Stimulated activated naive CD4-positive, alpha-beta T cell (primary cell): ENCODE measurements around the gene IER5.

Experiments used
- DNase-seq, 6 experiments: peaks; one replicate each; lab custom pipeline; 2025; lab: John Stamatoyannopoulos, UW

The IER5 gene

DNA sequence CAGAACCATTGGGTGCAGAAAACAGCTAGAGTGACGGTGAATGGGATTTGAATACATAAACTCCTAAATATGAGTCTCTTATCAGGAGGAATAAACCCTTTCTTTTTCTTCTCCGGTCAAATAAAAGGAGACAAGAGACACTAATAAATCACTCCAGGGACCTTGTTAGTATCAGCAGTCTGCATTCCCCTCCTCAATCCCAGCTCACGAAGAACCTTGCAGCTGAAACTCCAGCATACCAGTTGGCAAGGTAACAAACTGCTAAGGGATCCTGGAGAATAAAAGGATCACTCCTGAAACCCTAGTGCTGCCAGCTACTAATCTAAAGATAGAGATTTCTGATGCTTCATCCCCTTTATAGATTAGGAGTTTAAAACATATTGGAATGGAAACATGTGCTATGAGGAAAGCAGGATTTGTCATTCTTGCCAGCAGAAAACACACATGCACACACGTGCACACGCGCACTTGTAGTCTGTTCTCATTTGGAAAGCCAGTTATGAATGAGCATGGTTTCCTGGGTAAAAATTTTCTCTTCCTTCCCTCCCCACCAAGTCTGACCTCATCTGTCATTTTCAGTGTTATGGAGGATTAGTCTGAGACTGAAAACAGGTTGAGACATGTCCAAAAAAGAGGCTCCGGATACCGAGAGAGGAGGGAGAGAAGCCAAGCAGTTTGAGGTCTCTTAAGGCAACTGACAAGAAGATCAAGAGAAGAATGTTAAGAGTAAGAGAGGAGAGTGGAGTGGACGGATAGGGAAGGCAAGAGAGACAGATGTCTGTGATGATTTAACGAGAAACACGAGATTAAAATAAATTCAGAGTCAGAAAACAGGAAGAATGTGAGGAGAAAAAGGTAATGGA lies 10.9 kb downstream of the IER5 start:
- DNase-seq = no peak

DNA sequence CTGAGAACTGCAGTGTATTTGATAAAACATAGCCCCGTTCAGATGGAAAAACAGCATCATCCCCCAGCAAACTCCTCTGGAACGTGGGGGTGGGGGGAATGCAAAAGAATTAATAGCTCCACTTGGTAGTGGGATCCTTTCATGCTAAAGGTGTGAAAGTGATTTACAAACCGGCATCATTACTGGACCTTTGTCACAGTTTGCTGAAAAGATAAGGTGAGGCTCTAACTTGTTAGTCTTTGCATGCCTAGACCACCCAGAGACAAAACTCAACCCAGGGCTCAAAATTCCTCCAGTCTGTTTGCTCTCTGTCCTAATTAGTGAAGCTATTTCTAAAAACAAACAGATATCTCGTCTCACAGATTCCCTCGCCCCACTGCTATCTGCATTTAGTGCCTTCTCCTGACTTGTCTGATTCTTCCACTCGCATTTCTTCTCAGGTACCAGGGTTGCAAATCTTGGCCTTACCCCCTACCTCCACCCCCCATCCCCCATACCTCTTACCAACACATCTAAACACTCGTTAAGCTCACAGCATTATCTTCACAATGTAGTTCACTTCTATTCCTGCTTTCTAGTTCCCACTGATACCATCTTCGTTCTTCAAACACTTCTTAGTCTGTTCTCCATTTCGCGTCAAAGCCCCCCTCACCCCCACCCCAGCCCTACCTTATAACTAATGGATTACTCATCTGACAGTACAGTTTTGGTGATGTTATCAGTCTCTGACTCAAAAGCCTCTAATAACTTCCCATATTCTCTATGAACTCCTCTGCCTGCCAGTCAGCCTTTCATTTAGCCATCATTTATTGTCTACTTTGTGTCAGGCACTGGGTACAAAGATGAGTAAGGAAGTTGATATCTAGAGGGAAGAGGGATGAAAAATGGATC lies 11.8 kb downstream of the IER5 start:
- DNase-seq = no peak

DNA sequence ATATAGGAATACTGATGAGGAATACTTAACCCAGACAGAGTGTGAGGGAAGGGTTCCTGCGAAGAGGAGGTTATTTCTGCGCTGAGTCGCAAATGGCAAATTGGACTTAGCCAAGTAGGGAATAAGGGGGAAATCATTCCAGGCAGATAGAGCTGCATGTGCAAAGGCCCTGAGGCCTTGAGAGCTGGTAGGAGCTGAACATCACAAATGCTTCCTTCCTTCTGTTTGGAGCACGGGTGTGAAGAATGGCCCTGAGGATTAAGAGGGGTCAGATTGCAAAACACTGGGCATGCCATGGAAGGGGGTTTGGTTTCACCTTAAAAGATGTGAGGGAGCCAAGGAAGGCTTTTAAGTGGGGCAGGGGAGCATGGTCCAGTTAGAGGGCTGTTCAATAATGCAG lies 12.4 kb downstream of the IER5 start:
- DNase-seq = no peak

DNA sequence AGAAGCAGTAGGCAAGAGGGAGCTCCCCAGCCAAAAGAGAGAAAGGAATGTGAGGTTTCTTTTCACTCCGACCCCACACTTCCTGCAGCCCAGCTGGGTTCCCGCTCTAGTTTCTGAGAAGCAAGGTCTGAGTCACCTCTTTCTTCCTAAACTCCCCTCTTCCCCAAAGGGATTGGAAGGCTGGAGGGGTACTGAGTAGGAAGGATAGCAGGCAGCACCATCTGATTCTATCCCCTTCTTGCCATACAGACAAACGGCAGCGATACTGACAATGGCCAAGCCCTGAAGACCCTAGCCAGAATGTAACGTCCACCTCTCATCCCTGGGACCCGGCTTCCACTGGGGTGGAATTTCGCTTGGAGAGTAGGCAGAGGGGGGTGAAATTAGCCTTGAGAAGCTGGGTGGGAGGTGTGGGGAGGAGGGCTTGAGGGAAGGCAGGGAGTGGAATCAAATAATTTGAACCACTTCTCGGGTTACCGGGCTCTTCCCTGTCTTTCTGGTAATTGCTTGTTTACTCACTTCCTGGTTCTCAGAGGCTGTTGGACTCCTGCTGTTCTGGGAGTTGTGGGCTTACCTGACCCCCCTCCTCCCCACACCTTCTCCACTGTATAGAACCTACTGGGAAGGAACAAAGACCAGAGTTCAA lies 13.2 kb downstream of the IER5 start:
- DNase-seq = no peak

DNA sequence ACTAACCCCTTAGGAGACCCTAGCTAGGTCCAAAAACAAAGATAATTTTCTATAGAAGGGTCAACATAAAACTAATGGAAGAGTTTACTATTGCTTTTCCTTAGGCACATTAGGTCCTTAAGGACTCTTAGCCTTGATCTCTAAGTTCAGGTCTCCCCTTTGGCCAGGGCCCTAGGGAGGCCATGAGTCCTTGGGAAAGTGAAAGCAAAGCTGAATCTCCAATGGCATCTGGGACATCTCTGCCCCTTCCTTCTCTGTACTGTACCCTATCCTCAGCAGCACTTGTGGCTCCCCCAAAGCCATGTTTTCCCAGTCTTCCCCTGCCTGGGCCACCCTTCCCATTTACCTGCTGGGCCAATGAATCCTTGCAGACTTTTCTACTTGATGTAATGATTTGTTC lies 14.3 kb downstream of the IER5 start:
- DNase-seq = no peak

DNA sequence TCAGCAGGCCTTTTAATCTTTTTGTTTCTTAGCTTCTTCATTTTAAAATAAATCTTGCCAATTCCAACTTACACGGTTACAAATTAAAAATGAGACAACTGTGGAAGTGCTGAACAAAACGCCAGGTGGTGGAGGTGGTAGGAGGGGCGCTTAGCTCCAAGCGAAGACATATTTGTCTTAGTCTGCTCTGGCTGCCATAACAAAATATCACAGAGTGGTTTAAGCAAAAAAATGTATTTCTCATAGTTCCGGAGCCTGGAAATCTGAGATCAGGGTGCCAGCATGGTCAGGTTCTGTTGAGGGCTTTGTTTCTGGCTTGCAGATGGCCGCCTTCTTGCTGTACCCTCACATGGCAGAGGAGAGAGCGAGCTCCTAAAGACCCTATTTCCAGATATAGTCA lies 14.9 kb downstream of the IER5 start:
- DNase-seq = no peak

DNA sequence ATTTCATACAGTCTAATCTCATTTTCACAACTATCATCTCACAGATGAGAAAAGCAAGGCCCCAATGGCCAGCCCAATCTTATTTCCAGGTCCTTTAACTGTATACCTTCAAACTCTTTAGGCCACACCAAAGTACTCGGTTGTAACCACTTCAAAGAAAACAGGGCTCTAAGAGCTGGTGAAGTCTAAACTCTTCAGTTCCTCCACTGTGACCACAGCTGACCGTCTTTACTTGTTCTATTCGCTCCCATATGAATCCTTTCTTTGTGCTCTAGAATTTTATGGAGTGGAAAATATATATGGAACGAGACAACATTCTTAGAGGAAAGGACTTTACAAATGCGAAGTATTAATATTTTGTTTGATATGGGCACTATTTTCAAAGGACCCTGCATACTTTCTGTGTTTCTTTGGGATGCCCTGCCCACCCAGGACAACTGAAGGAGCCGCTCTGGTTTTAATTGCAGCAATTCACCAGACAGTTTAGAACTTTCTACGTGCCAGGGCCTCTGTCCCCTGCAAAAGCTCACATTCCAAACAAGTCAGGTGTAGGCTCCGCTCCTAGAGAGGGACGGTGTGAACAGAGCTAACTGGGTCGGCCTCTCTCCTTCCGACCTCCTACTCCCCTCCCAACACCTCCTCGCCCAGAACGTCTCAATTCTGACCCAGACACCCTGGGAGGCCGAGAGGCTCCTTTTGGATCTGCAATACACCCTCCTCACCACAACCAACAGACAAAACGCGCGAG lies 15.7 kb downstream of the IER5 start:
- peak in 2 of 6 experiments; percentile 13 to 20 for DNase-seq

DNA sequence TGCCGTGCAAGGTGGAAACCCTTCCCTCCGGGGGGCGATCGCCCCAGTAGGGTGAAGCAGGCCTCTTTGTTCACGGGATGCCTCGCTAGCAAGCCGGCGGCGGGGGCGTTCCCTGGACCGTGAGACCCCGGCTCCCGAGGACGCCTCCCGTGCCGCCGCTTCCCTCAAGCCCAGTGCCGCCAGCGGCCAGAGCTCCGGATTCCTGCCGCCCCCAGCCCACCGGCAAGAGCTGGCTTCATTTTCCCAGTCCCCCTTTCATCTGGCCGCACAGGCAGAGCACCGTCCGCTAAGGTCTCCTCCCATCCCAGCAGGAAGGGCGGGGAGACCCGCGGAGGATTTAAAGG lies 16.3 kb downstream of the IER5 start:
- peak; percentile 26 to 69 (median 54) for DNase-seq

DNA sequence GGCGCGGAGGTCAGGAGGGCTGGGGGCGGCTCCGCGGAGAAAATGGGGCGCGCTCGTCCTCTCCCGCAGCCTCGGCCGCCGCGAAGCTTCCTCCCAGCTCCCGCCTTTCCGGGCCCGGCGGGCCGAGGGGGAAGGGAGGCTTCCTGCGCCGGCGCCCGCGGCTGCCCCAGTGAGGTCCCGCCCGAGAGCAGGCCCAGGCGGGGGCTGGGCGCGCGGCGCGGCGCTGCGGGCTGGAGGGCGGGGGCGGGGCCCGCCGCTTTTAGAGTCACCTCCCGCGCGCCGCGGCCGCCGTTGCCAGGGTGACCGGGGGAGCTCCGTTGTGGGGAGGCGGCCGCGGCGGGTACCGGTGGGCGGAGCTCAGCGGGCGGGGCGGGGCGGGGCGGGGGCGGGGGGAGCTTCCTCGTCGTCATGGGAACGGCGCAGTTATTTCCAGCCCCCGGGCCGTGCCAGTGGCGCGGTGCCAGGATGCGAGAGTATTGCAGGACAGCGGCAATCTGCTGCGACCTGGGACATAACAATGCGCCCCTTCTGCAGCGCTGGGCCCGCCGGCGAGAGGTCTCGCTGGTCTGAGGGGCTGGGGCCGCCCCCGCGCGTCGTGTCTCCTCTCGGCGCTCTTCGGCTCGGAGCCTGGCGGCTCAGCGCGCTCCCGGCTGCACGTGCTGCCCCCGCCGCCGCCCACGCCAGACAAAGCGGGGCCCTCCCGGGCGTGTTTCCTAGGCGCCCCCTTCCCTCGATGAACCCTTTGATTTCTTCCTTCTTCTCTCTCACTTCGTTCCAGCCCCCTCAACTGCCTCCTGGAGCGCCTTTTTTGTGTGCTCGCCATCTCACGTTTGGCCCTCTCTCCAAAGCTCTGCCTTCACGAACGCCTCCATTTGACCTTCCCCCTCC lies 16.9 kb downstream of the IER5 start:
- DNase-seq = peak; percentile 81 to 93 (median 89)

DNA sequence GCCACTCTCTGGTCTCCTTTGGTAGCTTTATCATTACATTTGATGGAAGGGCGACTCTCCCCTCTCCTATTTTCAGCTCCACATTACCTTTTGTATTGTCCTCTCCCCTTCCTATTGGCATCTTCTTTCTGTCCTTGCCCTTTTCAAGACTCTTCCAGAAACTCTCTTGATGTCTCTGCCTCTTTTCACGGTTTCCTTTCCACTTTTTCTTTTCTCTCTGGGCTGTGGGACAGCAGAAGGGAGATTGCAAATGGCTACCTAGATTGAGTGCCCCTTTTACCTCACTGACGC lies 17.5 kb downstream of the IER5 start:
- DNase-seq = no peak

DNA sequence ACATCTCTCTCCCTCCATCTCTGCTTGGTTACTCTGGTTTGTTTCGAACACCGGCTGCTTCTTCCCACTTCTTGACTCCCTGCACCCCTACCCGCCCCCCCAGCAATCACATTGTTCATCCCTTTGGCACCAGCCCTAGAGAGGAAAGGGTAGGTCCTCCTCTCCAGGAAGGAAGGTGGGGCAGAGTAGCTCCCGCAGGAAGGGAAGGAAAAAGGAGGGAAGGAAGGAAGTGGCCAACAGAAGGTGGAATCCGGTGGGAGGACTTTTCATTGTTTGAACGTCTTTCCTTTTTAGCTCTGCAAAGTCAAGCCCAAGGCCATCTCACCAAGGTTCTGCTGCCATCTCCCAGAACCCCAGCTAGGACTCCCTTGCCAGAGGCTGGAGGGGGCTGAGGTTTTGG lies 18.0 kb downstream of the IER5 start:
- no peak for DNase-seq

DNA sequence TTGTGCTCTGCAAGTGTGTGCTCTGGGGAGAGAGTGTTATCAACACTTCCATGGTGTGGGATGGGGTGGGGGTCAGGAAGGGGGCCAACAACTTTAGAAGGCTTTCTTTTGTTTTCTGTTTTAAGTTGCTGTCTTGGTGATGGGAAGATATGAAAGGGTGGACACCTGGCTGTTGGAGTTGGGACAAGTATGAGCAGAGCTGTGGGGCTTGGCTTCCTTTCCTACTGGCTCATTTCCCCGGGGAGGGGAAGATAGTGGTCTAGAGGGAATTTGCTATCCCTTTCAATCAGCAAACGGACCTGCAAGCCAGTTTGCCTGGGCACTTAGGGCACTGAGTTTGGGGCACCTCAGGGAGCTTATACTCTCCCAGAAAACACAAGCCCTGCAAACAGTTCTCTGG lies 19.2 kb downstream of the IER5 start:
- DNase-seq = no peak

DNA sequence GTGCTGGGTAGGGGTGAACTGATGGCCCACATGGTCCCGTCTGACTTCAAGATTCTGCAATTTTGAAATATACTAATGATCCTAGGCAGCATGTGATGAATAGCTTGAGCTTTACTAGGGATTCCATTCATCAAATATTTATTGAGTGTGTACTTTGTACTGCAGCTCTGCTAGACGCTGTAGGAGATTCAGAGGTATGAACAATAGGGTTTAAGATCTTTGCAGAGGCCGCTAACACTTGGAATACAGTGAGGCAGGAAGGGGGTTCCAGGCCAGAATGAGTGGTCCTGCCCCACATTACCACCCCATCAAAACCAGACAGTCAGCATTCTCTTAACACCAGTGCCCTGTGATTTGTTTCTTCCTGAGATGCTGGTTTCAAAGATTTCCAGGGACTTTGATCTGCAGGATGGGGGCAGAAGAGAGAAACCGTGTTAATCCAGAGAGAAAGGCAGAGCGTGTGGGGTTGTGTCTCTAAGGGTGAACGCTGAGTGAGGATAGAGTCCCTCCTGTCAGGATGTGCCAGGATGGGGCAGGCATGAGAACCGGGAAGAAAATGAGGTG lies 19.9 kb downstream of the IER5 start:
- peak in 1 of 6 experiments; percentile 6 for DNase-seq

DNA sequence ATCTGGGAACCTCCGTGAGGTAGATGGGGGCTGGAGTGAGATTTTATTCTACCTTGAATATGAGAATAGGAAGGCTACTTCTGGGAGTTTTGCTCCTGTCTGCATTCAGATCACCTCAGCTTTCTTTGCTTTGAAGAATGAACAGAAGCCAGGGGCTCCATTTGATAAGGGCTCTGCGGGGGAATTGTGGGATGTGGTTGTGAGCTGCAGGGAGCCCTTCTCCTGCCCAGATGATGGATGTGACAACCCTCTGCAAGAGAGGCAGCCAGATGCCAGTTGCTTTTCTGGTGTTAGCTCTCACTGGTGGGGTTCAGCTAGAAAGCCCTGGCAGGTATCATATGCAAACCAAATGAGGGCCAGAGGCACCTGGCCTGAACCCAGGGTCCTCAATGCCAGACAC lies 21.5 kb downstream of the IER5 start:
- no peak for DNase-seq

DNA sequence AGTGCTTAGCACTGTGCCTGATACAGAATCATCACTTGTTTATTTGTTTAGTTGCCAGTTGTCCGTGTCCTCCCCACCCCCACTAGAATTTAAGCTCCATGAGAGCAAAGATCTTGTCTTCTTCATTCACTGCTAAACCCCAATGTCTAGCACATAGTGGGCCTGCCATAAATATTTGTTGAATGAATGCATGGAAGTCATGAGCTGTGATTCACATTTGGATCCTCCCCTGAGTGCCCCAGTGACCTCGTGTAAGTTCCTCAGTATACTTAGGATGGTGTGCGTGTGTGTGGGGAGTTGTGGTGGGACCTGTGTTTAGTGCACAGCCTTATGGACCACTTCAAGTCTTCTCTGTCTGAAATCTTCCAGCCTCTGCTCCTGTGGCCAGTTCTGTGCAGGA lies 23.1 kb downstream of the IER5 start:
- no peak for DNase-seq

DNA sequence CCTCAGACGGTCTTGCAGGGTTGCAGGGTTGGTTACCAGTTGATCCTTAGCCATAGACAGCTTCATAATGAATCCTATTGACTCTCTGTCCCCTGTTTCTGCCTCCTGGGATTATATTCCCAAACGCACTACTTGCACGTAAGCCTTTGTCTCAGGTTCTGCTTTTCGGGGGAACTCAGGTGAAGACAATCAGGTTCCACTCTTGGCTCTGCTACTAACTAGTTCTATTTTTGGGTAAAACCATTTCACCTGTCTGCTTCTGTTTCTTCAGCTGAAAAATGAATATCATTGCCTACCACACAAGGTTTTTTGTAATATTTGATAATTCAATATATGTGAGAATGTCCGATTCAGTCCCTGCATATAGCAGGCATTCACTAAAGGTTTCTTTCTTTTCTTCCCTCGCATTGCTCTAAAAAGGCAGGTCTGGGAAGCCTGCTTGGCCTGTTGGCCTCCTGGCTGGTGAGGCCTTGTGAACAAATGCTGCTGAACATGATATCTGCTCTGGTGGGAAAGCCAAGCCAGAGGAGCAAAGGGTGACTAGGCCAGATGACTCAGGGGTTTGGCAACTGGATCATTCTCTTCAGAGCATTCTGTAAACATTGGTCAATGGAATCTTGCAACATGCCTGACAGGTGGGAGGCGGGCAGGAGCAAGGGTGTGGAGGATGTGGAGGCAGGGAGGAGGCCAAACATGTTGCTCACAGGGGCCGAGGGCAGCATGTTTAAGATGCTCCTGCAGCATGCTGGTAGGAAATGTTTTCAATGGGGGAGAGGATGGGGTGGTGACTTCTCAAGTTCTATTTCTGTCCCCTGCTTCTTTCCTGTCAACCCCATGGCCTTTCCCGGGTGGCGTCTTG lies 23.8 kb downstream of the IER5 start:
- no peak for DNase-seq

DNA sequence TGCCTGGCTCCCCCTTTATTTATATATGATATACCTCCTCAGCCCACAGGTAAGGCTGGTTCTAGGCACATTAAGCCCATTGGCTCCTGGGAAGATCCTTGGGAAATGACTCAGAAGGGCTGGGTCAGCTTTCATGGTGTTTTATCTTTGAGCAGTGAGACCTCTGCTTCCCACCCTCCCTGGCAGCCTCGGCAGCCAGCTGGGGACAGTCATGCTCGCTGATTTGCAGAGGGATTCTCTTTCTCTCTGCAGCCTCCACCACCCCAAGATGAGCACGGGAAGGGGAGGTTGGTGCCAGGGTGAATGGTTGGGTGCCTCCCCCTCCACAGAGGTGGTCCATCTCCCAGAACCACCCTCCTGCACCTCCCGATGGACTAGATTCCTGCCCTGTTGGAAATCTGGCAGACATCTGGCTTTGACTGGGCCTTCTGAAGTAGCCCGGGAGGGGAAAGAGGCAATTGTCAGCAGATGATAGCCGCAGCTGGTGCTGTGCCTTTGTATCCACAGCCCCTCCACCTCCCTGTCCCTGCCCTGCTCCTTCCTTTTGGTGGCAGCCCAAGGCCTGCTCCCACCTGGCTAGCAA lies 24.6 kb downstream of the IER5 start:
- DNase-seq = no peak

DNA sequence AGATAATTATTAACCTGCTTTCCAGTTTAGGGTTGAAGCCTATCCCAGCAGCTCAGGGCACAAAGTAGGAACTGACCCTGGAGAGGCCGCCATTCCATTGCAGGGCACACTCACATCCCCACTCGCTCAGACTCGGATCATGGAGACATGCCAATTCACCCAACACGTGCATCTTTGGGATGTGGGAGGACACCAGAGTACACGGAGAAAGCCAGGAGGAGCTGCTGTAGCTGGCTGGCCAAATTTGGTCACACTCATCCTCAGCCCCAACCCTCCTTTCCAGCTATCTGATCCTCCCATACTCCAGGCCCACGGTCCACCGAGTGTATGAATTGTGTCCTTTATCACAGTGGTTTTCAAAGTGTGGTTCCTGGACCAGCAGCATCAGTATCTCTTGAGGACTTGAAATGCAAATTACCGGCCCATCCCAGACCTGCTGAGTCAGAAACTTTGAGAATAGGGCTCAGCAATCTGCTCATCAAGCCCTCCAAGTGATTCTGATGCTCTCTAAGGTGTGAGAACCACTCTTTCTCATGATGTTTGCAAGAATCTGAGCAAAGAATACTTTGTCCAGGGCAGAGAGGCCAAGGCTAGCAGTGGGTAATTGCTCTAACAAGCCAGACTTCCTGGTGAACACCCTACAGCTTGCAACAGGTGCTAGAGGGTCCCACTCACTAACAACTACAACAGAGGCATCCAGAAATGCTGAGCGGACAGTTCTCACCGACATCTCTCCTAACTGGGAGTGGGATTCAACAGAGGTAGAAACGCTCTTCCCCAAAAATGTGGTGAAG lies 26.3 kb downstream of the IER5 start:
- no peak for DNase-seq

DNA sequence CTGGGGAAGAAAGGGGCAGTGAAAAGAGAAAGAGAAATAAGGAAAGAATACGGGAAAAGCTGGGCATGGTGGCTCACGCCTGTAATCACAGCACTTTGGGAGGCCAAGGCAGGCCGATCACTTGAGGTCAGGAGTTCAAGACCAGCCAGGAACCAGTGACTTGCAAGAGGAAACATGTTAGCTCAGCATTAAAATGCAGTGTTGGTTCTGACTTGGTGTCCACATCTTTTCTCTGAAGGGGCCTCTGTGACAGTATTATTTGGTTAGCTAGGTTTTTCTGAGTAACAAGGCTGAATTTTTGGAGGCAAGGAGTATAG lies 26.8 kb downstream of the IER5 start:
- DNase-seq = no peak
